Esophagus muscularis mucosa (tissue), 3 donors: ENCODE data around the gene VEGFC.

Experiments
- CTCF ChIP-seq, 3 experiments: fragments of 200-600 bp in 2 of 3; fragments of 450-650 bp in 1 of 3; sonication (generic) in 2 of 3; IDR thresholded peaks; one replicate each; pipeline ENCODE4 v1.5.1; 2017 to 2019; ENCODE audit warnings: antibody characterized with exemption in 3 of 3, mild to moderate bottlenecking in 2 of 3, moderate library complexity in 1 of 3
- POLR2A ChIP-seq: fragments of 450-650 bp; IDR thresholded peaks from one replicate; pipeline ENCODE4 v1.6.1; 2017; ENCODE audit warnings: antibody characterized with exemption, moderate library complexity, mild to moderate bottlenecking, low read depth
- POLR2AphosphoS5 ChIP-seq, 2 donors: sonication (generic); formaldehyde crosslinking; IDR thresholded peaks; one replicate each; pipeline ENCODE4 v1.6.1; 2017; ENCODE audit warnings: antibody characterized with exemption in 2 of 2

- TF ChIP-seq CTCF (IDR thresholded peaks at IDR 0.05) (no peak), POLR2A (no peak), POLR2AphosphoS5 (IDR thresholded peaks at IDR 0.05) (no peak)
These were observed 151.5 kb downstream of the VEGFC start for GRCh38 chr4:176641237-176641636.
